Erythroblast (primary cell): ENCODE data around the gene RPL13.

Experiments used
- GATA1 ChIP-seq: IDR thresholded peaks from 2 replicates; pipeline ENCODE4 v1.6.1; 2011; ENCODE audit warnings: low read depth, mild to moderate bottlenecking, control low read depth, low read length, moderate library complexity
- POLR2A ChIP-seq: IDR thresholded peaks from 2 replicates; pipeline ENCODE4 v1.6.1; 2011; ENCODE audit warnings: mild to moderate bottlenecking, low read length

- no peak for TF ChIP-seq POLR2A
- TF ChIP-seq GATA1: no peak
Measured at GRCh38 chr16:89512453-89512852, 48.0 kb upstream of the RPL13 start.
